Activated CD4-positive, CD25-positive, alpha-beta regulatory T cell treated with anti-CD3 and anti-CD28 coated beads, Interleukin-2, amount 50 U/mL, for 72 hours (primary cell): ENCODE data around the gene TXNDC5.
"Not testable (repeated sequence)": the region's sequence is repeated elsewhere in the genome, so short reads cannot be mapped to it uniquely, and the experiment has no call there.

Experiments
- DNase-seq: peaks from one replicate; pipeline ENCODE4 v3.0.0; 2021

TXNDC5 gene

DNA sequence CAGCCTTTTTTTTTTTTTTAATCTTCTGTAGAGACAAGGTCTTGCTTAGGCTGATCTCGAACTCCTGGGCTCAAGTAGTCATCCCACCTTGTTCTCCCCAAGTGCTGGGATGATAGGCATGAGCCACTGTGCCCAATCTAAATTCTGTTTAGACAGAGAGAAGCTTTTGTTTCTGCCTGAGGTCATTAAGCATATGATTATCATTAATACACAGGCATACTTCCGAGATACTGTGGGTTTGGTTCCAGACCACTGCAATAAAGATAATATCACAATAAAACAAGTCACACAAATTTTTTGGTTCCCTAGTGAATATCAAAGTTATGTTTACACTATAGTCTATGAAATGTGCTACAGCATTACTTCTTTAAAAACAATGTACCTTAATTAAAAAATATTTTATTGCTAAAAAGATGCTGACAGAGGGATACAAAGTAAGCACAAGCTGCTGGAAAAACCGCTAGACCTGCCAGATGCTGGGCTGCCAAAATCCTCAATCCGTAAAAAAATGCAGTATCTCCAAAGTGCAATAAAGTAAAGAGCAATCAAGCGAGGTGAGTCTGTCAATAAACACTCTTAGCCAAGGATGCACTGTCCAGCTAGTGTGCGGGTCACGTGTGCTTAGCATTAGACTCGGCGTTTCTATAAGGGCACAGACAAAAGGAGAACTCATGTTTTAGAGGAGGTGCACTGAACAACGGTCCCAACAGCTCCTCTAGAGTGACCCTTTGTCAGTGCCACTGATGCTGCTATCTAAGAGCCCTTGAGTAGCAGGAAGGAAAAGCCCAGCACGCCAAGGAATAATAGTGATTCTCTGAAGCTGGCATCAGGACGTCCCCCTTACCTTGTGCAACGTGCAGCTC lies 16.1 kb downstream of the TXNDC5 start:
- DNase-seq, result no peak

DNA sequence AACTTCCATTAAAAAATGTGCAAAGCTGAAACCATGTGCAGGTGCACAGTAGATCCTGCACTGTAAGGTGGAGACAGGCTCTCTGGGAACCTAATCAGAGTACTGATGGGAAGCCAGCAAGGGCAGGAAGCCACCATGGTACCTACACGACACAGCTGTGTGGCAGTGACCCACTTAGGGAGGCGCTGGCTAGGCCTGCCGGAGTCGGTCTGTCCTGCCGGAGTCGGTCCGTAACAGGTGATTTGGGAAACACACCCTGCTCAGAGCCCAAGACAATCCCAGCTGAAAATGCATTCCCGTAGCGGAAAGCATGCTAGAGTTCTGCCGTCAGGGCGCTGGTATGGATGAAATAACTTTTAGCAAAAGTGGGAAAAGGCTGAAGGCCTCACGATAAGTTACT lies 17.2 kb downstream of the TXNDC5 start:
- no peak for DNase-seq

GRCh38 chr6:7892367-7892766 lies 18.2 kb downstream of the TXNDC5 start:
- DNase-seq, result not testable (repeated sequence)

DNA sequence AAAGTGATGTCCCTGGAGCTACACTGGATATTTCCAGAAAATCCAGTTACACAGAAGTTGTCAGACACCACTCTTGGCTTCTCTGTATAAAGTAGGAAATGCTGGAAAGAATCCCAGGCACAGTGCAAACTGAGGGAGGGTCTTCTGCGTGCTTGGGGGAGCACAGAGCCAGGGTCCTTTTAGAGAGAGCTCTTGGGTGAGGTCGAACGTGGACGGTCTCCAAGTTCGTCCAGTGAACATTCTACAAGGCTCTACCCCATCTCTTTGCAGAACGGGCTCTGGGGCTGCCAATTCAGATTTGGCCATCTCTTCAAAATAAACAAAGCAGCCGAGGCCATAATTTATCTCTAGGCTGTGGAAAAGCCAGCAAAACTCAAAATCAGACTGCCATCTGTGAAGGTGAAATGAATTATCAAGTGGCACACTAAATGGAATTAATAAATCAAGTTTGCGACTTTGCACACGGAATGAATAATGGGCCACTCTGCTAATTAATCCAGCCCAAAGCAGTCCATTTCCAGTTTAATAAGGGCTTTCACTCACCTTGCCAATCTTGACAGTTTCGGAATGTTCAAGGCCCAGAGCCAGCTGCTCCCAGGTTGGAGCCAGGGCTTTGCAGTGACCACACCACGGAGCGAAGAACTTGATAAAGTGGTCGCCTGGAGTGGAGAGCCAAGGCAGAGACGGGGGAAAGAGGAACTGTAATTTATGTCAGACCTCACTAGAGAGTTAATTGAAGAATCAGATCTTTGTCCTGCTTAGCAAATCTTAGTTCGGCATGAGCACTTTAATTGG lies 19.3 kb downstream of the TXNDC5 start:
- no peak for DNase-seq

DNA sequence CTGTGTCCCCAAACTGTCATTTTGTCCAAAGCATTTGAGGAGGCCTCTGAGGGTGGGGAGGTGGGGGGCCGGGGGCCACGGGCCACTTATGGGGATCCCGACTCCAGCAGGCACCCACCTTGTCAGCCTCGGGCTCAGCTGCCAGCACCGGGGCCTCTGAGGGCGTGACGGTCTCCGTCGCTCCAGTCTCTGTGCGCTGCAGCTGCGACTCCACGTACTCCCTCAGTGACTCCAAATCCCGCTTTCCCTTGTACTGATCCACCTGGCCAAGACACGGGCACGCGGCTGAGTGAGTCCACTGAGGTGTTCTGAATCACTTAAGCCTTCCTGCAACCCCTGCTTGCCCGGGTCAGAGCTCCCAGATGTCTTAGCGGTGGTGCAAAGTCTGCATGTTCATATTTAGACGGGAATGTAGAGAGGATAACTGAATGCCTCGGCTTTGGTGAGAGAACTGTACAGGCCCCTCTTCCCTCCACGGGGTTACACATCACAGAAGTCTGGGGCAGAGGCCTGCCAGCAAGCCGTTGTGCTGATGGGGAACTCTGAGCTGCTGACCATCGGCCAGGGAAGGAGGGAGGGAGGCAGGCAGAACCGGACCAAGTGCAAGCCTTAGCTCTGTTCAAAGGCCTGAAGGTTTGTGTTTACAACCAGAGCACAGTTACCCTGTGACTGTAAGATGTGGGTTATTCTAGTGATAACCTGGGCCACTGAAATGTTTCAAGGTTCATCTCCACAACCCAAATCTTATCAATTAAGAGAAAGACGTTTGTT lies 21.8 kb downstream of the TXNDC5 start:
- no peak for DNase-seq

DNA sequence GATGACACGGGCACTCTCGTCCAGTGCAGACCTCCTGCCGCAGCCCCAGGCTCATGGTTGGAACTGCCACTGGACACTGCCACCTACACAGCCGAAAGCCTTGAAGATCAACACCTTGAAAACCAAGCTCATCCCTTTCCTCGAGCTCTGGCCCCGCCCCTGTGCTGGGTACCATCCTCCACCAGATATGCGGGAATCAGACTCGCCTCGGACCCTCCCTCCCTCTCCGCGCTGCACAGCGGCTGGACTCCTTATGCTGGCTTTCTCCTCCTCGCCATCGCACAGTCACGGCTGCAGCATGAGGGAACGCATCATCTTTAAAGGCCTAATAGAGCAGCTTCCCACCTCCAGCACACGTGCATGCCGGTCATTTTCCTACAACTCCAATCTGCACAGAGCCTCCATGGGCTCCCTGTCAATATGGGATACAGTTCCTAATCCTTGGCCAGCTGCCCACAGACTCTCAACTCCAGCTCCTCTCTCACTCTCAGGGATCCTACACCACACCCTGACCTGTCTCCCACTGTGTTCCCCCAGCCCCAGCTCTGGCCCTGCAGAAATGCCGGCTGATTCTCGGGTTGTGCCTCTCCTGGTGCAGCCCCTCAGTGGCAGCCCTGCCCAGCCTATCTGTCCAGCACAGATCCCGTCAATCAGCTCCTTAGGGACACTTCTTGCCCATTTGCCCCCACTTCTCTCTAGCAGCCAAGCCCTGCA lies 23.2 kb downstream of the TXNDC5 start:
- no peak for DNase-seq

- no peak for DNase-seq
Observed at GRCh38 chr6:7886132-7886531, 24.5 kb downstream of the TXNDC5 start.

- no peak for DNase-seq
Observed at GRCh38 chr6:7883381-7883780, 27.2 kb downstream of the TXNDC5 start.

- DNase-seq, result no peak
Observed at GRCh38 chr6:7882505-7883257, 27.9 kb downstream of the TXNDC5 start.

- DNase-seq, result no peak
Observed at GRCh38 chr6:7881765-7882500, 28.7 kb downstream of the TXNDC5 start.

DNA sequence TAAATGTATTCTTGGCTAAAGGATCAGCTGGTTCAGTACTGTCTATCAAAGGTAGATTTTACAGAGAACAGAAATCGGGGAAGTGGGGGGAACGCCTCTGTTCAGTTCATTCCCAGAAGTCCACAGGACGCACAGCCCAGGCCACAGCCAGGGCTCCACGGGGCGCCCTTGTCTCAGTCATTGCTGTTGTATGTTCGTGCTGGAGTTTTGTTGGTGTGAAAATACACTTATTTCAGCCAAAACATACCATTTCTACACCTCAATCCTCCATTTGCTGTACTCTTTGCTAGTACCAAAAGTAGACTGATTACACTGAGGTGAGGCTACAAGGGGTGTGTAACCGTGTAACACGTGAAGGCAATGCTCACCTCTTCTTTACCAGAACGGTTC lies 29.9 kb downstream of the TXNDC5 start:
- no peak for DNase-seq

GRCh38 chr6:7879980-7880717 lies 30.4 kb downstream of the TXNDC5 start:
- no peak for DNase-seq

- DNase-seq, result no peak
Observed at GRCh38 chr6:7879579-7879978, 31.0 kb downstream of the TXNDC5 start.

- no peak for DNase-seq
Observed at GRCh38 chr6:7879043-7879442, 31.5 kb downstream of the TXNDC5 start.

DNA sequence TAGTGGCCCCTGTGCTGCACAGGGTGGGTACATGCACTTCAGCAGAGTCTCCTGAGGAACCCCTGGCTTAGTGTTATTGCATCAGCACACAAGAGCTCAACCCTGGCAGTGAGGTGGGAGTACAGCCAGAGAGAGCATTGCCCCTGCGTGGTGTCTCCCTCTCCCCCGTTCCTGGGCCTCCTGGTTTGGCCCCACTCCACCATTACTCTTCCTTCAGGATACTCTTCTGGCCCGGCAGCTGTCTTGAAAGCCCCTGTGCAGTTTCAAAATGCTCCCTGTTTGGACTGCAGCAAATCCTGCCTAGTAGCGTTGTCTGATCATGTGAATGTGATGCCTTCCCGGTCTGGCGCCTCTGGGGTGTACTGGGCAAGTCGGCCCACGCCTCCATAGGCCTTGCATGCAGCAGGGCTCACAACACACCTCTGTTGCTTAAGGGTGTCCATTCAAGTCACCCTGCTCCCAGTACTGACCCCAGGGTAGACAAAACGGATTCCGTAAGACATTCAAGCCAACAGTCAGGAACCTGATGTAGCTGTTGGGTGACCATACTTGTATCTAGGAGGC lies 32.1 kb downstream of the TXNDC5 start:
- no peak for DNase-seq

GRCh38 chr6:7868926-7869325 lies 41.7 kb downstream of the TXNDC5 start:
- no peak for DNase-seq

GRCh38 chr6:7866526-7866925 lies 44.1 kb downstream of the TXNDC5 start:
- no peak for DNase-seq

DNA sequence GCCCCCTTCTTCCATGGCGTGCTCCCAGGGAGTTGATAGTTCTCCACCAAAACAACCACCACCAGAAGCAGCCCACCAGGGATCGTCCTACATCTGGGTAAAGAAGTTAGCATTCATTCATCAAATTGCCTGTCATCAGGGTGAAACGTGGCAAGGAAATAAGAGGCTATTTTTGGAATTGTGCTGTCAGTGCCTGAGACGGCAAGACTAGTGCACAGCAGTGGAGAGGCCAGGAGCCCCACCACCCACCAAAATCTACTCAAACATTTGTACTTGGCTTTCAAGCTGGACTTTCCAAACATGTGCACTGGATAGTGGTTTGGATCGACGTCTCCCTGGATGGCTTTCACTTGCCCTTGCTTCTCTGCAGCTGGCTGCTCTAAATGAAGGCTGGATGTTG lies 44.8 kb downstream of the TXNDC5 start:
- no peak for DNase-seq

GRCh38 chr6:7859591-7859990 lies 51.0 kb downstream of the TXNDC5 start:
- DNase-seq, result no peak

DNA sequence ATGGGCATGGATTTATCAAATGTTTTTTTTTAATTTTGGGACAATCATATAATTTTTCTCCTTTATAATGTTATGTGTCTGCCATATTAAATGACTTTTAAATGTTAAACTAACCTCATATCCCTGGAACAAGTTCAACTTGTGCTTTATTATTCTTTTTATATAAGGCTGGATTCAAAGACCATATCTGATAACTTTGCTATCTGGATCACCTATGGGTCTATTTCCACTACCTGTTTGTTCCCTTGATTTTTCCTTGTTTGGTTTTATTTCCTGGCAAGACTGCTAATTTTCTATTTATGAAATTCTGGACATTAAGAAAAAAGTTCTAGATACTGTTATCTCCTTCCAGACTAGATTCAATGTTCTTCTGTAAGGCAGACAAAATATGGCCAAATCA lies 58.8 kb downstream of the TXNDC5 start:
- DNase-seq, result no peak
